NCI-H748 (cell line): Measurements from ENCODE around the gene SLC25A15.

Source experiments
- DNase-seq: peaks from one replicate; lab custom pipeline; 2025; ENCODE audit not compliant: unreplicated experiment; lab: John Stamatoyannopoulos, UW

The SLC25A15 gene

DNA sequence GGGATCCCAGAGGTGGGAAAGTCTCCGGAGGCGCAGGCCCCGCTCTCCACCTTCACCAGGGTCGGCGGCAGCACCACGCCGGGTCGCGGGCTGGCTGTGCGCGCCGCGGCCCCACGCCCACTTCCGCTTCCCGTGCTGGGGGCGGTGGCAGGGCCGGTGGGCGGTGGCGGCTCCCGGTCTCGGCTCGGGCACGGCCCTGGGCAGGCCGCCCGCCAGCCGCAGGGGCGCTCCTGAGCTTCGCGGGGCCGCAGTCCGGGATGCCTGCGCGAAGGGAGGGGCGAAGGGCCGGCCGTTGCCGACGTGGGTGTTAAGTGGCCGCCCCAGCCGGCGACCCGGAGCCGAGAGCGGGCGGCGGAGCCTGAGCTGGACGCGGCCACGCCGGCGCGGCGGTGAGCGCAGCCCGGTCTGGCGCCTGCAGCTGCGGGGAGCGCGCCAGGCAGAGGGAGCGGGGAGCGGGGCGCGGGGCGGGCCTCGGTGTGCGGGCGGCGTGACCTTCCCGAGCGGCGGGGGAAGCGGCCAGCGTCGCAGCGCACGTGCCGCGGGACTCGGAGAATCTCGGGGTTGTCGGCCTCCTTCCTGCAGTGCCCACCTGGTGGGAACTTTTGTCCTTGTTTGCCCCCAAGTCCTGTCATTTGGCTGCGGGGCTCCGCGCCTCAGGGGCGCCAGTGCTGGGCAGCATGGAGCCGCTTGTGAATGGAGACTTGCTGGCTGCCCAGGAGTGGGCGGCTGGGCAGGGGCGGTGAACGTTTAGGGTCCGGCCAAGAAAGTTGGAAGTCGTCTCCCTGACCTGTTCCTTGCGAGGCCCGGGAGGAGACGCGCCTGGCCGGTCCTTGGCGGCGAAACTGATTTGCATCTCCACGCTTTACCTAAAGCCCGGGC is at the start of gene SLC25A15:
TSS of gene SLC25A15 (plus strand) at position 337 of the 879 bp plus-strand sequence. CDS start 3,616 bp downstream, outside the sequence.
- peak; percentile 87 for DNase-seq

DNA sequence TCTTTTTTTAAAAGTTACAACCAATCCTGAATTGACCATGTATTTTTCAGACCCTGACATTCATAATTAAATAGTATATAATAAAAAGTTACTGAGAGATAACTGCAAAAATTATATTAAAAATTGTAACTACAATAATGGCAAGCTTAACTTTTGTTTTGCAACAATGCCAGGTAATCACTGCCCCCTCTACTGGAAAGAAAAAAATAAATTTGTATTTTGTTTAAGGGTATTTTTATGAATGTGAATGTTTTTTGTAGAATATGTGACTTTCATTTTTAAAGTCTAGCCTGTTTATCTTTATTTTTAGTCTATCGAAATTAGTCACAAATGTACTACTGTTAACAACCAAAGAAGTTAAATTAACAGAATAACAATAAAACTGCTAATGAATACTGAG is 40.1 kb upstream of the SLC25A15 start:
- DNase-seq = no peak

DNA sequence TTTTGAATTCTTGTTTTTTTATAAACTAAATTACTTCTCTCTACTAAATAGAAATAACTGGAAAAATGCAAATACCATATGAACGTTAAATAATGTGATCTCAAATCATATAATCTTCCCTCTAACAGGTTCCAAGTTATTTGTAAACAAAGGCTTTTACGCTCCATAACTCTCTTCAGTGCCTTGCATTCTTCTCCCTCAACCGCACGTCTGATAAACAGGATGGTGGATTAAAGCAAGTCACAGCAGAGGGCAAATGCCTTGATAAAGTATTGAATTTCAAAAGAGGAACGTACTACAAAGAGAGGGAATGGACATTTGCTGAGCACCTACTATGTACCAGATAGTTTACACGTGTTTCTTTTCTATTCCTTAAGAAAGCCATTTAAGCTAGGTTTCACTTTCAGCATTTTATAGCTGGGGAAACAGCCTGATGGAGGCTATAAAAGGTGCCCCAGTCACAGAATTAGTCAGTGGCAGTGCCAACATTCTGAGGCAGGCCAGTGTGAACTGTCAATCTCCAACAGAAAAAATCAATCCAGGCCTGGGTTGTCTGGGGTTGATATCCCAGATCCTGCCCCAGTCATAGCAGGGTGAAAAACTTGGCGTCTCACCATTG is 34.2 kb upstream of the SLC25A15 start:
- DNase-seq = no peak

DNA sequence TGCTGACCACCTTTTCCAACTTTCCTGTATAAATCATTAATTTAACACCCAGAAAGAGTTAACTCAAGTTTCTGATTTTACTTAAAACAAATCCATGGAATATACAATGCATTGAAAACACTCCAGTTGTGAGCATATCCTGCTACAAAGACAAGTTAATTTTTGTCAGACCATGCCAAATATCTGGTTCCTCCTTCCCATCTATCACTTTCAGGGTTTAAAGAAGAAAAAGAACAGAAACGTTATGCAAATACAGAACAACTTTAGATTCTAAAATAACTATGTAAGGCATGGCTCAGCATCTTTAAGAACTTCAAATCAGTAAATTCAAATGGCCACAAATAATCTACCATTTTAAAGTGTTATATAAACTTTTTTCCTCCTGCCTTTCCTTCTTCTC is 33.4 kb upstream of the SLC25A15 start:
- no peak for DNase-seq

DNA sequence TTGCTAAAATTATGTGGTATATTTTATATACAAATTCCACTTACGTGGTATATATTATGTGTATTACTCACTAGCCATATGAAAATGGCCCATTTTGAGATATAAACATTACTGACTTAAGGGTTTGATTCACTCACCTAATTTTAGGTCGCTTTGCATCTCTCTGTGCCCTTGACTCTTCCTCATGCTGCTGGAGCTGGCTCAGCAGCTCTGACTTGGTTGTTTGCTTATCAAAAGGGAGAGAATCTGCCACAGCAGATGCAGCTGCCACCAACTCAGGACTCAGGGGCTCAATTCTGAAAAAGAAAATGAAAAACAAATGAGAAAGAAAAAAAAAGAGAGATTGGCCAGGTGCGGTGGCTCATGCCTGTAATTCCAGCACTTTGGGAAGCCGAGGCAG is 30.6 kb upstream of the SLC25A15 start:
- DNase-seq = no peak

DNA sequence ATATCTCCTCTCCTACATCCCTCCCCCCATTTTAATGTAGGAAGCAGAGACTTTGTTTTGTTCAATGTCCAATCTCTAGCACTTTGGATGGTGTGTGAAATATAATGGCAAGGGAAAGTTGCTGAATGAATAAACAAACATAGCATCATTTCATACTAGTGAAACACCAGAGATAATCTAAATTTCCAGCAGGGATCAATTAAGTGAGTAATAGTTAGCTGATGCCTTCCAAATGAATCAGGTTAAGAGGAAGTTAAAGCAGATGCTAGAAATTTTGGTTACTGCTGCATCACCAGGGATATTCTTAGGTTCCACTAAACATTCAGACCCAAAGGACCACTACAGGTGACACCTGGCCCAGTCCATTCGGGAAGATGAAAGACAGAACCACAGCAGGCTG is 26.6 kb upstream of the SLC25A15 start:
- no peak for DNase-seq

DNA sequence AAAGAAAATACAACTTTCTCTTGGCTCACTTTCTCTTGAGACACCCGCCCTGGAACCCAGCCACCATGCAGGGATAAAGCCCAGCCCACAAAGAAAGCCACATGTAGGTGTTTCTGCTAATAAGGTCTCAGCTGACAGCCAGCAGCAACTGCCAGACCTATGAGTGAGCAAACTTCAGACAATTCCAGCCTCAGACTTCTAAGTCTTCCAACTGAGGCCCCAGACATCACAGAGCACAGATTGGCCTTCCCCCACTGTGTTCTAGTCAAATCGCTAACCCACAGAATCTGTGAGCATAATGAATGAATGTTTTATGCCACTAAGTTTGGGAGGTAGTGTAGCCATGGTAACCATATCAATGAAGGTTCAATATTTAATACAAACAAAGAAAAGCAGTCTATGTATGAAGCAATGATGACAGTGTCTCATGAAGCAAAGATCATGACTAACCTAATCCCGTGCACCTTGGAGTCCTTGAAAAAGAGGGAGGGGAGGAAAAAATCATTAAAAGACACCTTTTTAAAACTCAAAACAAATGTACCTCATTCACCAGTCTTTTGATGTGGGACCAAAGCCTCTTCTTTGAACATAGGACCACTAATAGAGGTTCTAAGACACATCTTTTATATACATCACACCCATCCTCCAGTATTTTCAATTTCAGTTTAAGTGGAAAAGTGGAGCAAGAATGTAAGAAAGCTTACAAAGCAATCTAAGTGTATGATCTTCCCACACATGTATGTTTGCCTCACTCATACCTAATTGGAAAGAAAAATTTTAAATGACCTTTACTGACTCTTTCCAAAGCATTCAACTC is 24.6 kb upstream of the SLC25A15 start:
- no peak for DNase-seq

DNA sequence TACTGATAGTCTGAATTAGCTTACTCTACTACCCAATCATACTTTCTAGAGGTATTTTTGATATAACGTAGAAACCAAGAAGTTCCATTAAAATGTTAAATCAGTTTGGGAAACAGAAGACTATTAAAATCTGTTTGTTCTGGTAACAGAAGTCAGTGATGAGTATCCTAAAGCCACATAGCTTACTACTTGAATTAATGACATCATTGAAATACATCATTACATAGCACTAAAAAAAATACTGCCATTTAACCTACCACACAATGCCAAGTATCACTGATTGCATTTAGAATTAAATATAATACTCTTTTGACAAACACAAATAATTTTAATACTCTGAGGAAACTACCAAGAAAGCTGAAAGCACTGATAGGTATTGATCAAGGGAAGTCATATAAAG is 23.8 kb upstream of the SLC25A15 start:
- DNase-seq = no peak

DNA sequence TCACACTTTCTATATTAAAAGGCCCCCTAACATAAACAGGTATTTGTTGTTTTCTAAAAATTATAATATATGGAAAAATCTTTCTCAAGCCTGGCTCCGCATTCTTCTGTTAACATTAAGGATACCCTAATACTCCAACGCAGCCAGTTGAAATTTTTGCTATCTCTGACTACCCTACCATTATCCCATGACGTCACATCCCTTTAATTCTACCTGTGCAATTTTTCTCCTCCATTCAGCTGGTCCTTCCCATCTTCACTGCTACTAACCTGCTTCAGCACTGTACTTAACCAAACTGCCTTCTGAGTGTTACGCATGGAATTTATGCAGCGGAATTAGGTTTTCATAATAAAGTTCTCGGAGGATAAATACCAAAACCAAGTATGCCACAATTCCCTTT is 19.4 kb upstream of the SLC25A15 start:
- peak; percentile 33 for DNase-seq

DNA sequence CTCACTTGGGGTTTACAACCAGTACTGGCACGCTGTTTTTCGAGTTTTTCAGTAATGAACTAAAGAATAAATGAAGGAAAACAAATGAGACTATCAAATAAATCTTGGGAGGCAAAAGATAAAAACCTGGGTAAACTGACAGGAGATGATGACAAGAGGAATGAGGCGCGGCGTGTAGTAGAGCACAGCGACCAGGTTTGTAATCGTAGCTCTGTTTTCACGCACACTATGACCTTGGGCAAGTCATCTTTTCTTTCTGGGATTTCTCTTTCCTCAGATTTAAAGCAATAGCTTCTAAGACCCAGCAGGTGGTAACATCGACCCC is 18.8 kb upstream of the SLC25A15 start:
- DNase-seq = no peak

DNA sequence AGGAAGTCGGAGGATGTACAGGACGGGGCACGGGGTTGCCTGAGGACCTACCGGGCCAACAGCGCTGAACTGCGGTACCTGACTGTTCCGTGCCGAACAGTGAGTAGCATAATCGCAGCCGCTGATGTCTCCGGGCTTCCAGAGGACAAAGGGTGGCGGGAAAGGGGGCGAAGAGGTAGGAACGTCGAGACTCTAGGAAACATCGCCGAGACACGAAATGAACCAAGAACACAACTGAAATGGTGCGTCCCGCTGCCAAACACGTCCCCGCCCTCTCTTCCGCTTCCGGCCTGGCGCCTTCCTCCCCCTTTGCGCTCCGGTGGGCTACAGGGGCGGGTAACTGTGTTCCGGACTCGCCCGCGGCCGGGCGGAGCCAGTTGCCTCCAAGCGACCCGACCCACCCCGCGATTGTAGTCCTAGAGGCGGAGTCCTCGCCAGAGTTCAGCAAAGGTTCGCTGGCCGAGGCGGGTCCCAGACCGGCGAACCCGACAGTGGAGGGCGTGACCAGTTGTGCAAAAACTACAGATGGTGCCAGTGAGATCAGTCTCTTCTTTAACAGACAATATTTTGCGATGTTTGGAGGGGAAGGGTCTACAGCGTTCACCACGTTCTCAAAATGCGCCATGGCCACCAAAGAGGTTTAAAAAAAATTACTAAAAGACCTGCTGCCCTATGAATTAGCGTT is 18.3 kb upstream of the SLC25A15 start, which contains the start of gene MRPS31:
TSS of gene MRPS31 (minus strand) at position 257 of the 685 bp plus-strand sequence. CDS start at position 203, 54 bp downstream.
- peak; percentile 94 for DNase-seq

DNA sequence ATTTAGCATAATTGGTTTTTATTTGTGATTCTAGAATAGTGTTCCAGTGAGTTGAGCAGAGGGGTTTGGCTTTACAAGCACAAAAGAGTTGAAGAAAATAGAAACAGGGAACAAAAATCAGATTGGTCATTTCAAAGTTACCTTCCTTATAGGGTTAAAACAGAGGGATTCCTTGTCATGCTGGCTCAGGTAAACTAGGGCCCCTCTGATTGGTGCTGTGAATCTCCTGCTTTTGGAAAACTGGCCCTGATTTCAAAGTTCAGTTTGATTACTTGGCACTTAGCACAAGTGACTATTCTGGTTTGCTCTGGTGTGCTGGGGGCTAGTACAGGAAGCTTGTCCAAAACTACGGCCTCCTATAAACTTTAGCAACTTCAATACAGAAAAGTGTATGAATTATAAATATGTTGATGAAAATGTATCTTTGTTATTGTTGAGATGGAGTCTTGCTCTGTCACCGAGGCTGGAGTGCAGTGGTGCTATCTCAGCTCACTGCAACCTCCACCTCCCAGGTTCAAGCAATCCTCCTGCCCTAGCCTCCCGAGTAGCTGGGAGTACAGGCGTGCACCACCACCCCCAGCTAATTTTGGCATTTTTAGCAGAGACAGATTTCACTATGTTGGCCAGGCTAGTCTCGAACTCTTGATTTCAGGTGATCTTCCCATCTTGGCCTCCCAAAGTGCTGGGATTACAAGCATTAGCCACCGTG is 16.5 kb upstream of the SLC25A15 start:
- no peak for DNase-seq

DNA sequence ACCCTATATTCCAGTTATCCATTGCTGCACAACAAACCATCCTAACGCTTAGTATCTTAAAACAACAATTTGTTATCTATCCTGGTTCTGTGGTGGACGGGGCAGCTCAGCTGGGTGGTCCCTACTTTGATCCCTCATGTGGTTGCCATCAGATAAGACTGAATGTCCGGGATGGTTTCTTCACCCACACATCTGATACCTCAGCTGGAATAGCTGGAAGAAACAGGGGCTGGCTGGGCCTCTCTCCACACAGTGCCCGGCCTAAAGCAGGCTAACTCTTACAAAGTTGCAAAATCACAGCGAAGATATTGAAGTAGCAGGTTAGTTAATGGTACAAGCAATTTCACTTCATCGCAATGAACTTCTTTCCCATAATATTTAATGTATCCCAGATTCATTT is 14.7 kb upstream of the SLC25A15 start:
- no peak for DNase-seq

DNA sequence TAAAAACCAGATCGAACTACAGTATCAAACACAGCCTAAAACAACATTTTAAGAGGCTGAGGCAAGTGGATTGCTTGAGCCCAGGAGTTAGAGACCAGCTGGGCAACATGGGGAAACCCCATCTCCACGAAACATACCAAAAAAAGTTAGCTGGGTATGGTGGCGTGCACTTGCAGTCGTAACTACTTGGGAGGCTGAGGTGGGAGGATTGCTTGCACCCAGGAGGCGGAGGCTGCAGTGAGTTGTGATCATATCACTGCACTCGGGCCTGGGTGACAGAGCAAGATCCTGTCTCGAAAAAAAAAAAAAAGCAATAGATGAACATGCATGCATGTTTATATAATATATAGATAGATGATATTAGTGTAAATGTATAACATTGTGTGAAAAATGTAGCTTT is 13.2 kb upstream of the SLC25A15 start:
- DNase-seq = no peak

DNA sequence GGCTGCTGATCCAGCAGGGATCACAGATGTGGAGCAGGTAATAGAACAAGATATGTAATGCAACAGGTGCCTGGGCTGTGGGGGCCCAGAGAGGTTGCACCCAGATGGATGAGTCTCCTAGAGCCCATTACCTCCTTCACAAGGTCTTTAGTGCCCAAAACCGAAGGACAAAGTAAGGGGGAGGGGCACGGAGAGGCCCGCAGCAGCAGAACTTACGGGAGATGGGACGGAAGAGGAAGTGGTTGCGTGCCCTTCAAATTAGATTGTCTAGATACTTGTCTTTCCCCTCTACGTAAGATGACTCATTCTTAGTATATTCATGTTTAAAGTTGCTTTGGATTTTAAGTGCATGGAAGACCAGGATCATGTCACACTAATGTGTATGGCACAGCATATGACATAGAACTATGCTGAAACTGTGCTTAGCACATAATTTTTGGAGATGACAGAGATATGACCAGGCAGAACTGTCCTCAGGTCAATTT is 12.7 kb upstream of the SLC25A15 start:
- DNase-seq = no peak

DNA sequence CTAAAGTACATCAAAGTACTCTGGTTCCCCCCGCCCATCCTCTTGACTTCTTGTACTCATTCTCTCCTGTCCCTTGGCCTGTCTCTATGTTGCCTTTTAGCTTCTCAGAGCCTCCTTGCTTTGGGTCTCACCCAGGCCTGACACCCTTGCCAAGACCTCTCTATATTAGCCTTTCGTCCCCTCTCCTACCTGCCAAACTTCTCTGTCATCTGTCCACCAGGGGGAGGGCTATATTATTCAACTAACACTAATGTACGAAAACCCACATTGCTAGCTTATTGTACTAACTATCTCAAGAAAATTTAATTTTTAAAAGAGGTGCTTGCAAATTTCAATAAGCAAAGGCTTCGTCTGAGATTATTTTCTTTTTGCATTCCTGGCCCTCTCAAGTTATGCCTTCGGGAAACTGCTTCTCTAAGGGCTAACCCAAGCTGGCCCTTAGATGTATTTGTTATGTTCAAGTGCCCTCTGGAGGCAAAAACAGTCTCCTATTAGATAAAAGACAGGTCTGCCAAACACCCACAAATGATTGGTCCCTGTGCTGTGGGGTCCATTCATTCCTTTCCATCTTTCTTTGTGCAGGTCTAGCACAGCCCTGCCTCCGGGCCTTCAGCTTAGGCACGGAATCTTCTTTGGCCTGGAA is 12.1 kb upstream of the SLC25A15 start:
- peak; percentile 77 for DNase-seq

DNA sequence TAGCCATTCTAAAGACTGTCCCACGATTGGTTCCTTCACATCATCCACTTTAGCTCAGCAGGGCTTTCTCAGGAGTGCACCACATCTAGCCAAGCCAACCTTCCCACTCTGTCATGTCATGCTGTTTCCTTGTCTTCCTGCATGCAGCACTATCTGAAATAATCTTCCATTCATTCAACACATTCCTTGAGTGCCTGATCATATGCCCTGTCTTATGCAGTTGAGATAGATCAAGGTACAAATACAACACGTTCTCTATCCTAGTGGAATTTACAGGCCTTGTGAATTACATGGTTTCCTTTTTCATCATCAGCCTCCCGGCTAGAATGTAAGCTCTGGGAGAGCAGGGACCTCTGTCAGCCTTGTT is 11.6 kb upstream of the SLC25A15 start:
- no peak for DNase-seq

DNA sequence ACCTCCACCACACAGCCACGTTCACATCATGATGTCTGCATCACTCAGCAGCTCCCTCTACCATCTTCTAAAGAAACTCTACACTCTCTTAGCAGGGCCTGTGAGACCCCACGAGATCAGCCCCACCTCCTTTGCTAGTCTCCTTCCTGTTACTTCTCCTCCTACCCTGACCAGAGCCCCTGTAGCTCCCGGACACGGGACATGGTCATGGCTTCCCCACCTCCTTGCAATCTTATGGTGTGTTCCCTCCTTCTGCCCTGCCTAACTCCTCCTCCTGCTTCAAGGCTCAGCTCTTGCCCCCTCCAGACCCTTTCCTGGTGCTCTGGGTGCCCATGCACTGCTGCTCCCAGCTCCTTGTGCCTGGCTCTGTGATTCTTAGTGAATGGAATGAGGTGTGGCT is 10.4 kb upstream of the SLC25A15 start:
- no peak for DNase-seq

DNA sequence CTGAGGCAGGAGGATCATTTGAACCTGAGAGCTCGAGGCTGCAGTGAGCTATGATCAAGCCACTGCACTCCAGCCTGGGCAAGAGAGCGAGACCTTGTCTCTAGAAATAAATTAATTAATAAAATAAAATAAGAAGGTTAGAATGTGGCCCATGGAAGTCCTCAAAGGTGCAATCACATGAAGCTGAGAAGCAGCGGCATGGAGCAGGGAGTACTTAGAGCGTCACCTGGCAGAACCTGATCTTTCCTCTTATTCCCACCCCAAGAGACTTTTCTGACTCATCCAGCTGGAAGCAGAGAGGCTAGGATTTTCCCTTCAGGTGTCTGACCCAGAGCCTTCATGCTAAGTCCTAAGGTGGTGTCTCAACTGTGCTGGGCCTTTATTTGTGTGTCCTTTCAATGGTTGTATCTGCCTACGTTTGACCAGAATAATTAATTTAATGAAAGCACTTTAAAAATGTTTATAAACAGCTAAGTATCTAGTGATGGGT is 9.6 kb upstream of the SLC25A15 start:
- no peak for DNase-seq
